HG02938 (cell line): ENCODE data around the gene ITGAV.
"Not testable (repeated sequence)": the region's sequence is repeated elsewhere in the genome, so short reads cannot be mapped to it uniquely, and the experiment has no call there.

Source experiments
- ATAC-seq: cut with Tn5 transposase; IDR thresholded peaks from one replicate; pipeline ENCODE4 v1.9.1; 2021; ENCODE audit warnings: mild to moderate bottlenecking, moderate library complexity; ENCODE audit not compliant: unreplicated experiment

Gene ITGAV

GRCh38 chr2:186589612-186590349 lies at the start of gene ITGAV:
ITGAV (plus strand) TSS chr2:186590056; CDS start chr2:186590339, 283 bp downstream.
- peak; percentile 96 for ATAC-seq

- ATAC-seq = no peak
Observed at GRCh38 chr2:186540941-186541340, 48.9 kb upstream of the ITGAV start.

GRCh38 chr2:186542002-186542401 lies 47.9 kb upstream of the ITGAV start:
- no peak for ATAC-seq

GRCh38 chr2:186543561-186544131 lies 46.2 kb upstream of the ITGAV start:
- ATAC-seq = no peak

- ATAC-seq = no peak
Observed at GRCh38 chr2:186544255-186544675, 45.6 kb upstream of the ITGAV start.

- no peak for ATAC-seq
Observed at GRCh38 chr2:186546846-186547245, 43.0 kb upstream of the ITGAV start.

GRCh38 chr2:186551323-186552050 lies 38.4 kb upstream of the ITGAV start:
- no peak for ATAC-seq

- ATAC-seq = no peak
Observed at GRCh38 chr2:186554429-186554828, 35.4 kb upstream of the ITGAV start.

GRCh38 chr2:186554850-186555671 lies 34.8 kb upstream of the ITGAV start:
- no peak for ATAC-seq

- no peak for ATAC-seq
Observed at GRCh38 chr2:186558512-186559276, 31.2 kb upstream of the ITGAV start.

- peak; percentile 56 for ATAC-seq
Observed at GRCh38 chr2:186559370-186559769, 30.5 kb upstream of the ITGAV start.

GRCh38 chr2:186559848-186560247 lies 30.0 kb upstream of the ITGAV start:
- ATAC-seq = peak; percentile 85

GRCh38 chr2:186560254-186560653 lies 29.6 kb upstream of the ITGAV start:
- ATAC-seq = peak; percentile 16

- no peak for ATAC-seq
Observed at GRCh38 chr2:186561467-186562208, 28.2 kb upstream of the ITGAV start.

- ATAC-seq = no peak
Observed at GRCh38 chr2:186562209-186562578, 27.7 kb upstream of the ITGAV start.

GRCh38 chr2:186568600-186568999 lies 21.3 kb upstream of the ITGAV start:
- ATAC-seq = not testable (repeated sequence)

- ATAC-seq = not testable (repeated sequence)
Observed at GRCh38 chr2:186569127-186569526, 20.7 kb upstream of the ITGAV start.

- no peak for ATAC-seq
Observed at GRCh38 chr2:186569897-186570296, 20.0 kb upstream of the ITGAV start.

- no peak for ATAC-seq
Observed at GRCh38 chr2:186570604-186571003, 19.3 kb upstream of the ITGAV start.

- no peak for ATAC-seq
Observed at GRCh38 chr2:186572705-186573104, 17.2 kb upstream of the ITGAV start.
